Endothelial cell of umbilical vein (primary cell): ENCODE data around the gene PEDS1.

ENCODE experiments used
- EZH2 ChIP-seq: IDR thresholded peaks from 2 replicates; pipeline ENCODE4 v1.6.1; 2012; ENCODE audit warnings: borderline replicate concordance, low read depth, mild to moderate bottlenecking, moderate library complexity, low read length, inconsistent platforms; ENCODE audit not compliant: severe bottlenecking
- FOS ChIP-seq: IDR thresholded peaks from 2 replicates; pipeline ENCODE4 v1.6.1; 2011; ENCODE audit warnings: mild to moderate bottlenecking, low read length, moderate library complexity, borderline replicate concordance; ENCODE audit not compliant: insufficient read depth
- GATA2 ChIP-seq: IDR thresholded peaks from 2 replicates; pipeline ENCODE4 v1.7.0; 2011; ENCODE audit warnings: low read depth, mild to moderate bottlenecking, moderate library complexity, mixed read lengths, low read length; ENCODE audit not compliant: insufficient read length, insufficient read depth
- JUN ChIP-seq: IDR thresholded peaks from 2 replicates; pipeline ENCODE4 v1.6.1; 2011; ENCODE audit warnings: borderline replicate concordance, low read depth; ENCODE audit not compliant: insufficient read length, insufficient read depth
- MYC ChIP-seq: IDR thresholded peaks from one replicate; pipeline ENCODE4 v1.6.1; 2011; ENCODE audit warnings: mild to moderate bottlenecking, low read depth, low read length
- POLR2A ChIP-seq: IDR thresholded peaks from 2 replicates; pipeline ENCODE4 v1.6.1; 2012; ENCODE audit warnings: low read depth, mild to moderate bottlenecking, control low read depth, low read length
- POLR2AphosphoS5 ChIP-seq: IDR thresholded peaks from 2 replicates; pipeline ENCODE4 v1.6.1; 2012; ENCODE audit warnings: low read depth, mild to moderate bottlenecking, control low read depth, low read length, moderate library complexity; ENCODE audit not compliant: insufficient read depth
- TF ChIP-seq, protein P1 (sequence below), 2 donors: IDR thresholded peaks; 1 replicate in 1 of 2; 2 replicates in 1 of 2; pipeline ENCODE4 v1.5.1; 2011; ENCODE audit warnings: low read length in 2 of 2, mild to moderate bottlenecking in 2 of 2, moderate library complexity in 2 of 2, control low read depth in 1 of 2, inconsistent platforms in 1 of 2, low read depth in 1 of 2; ENCODE audit not compliant: insufficient read depth in 1 of 2; ENCODE audit errors: extremely low read depth in 1 of 2
- TF ChIP-seq, protein P2 (sequence below): IDR thresholded peaks from 2 replicates; pipeline ENCODE4 v1.6.1; 2011; ENCODE audit not compliant: insufficient read depth, insufficient read length

GRCh38 chr20:50111120-50111828, 42.2 kb downstream of the PEDS1 start:
- TF ChIP-seq, protein P1, sequence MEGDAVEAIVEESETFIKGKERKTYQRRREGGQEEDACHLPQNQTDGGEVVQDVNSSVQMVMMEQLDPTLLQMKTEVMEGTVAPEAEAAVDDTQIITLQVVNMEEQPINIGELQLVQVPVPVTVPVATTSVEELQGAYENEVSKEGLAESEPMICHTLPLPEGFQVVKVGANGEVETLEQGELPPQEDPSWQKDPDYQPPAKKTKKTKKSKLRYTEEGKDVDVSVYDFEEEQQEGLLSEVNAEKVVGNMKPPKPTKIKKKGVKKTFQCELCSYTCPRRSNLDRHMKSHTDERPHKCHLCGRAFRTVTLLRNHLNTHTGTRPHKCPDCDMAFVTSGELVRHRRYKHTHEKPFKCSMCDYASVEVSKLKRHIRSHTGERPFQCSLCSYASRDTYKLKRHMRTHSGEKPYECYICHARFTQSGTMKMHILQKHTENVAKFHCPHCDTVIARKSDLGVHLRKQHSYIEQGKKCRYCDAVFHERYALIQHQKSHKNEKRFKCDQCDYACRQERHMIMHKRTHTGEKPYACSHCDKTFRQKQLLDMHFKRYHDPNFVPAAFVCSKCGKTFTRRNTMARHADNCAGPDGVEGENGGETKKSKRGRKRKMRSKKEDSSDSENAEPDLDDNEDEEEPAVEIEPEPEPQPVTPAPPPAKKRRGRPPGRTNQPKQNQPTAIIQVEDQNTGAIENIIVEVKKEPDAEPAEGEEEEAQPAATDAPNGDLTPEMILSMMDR (IDR thresholded peaks at IDR 0.05; ENCODE audit: extremely low read depth in 1 of 2, insufficient read depth in 1 of 2, low read depth in 1 of 2, low read length in 2 of 2) = no peak
- TF ChIP-seq POLR2A = no peak
- no peak for TF ChIP-seq EZH2
- TF ChIP-seq MYC = no peak
- no peak for TF ChIP-seq POLR2AphosphoS5
- TF ChIP-seq, protein P2, sequence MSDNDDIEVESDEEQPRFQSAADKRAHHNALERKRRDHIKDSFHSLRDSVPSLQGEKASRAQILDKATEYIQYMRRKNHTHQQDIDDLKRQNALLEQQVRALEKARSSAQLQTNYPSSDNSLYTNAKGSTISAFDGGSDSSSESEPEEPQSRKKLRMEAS = no peak
- TF ChIP-seq FOS = no peak
- no peak for TF ChIP-seq JUN
- no peak for TF ChIP-seq GATA2
